SJSA1 (cell line): Measurements from ENCODE around the gene JCAD. TPM values are rescaled to one million over a fixed set of nuclear protein-coding genes. Genes with fewer than 3 reads are reported as not detected.
"Not testable (repeated sequence)": the region's sequence is repeated elsewhere in the genome, so short reads cannot be mapped to it uniquely, and the experiment has no call there.

Experiments used
- DNase-seq, 2 experiments: peaks; one replicate each; pipeline ENCODE4 v3.0.0-alpha.2; 2015 to 2020; ENCODE audit warnings: low spot score in 2 of 2, low read depth in 1 of 2
- H3K27ac ChIP-seq: fragments of 250-450 bp; sonication (Bioruptor Pico); 2 replicates; pipeline ENCODE4 v1.5.1; 2020; ENCODE audit warnings: mild to moderate bottlenecking, moderate library complexity
- H3K27me3 ChIP-seq: fragments of 250-450 bp; sonication (Bioruptor Pico); replicated peaks from 2 replicates; pipeline ENCODE4 v1.5.1; 2020; ENCODE audit warnings: mild to moderate bottlenecking, moderate library complexity
- H3K36me3 ChIP-seq: fragments of 250-450 bp; sonication (Bioruptor Pico); 2 replicates; pipeline ENCODE4 v1.5.1; 2020; ENCODE audit warnings: mild to moderate bottlenecking
- H3K4me1 ChIP-seq: fragments of 250-450 bp; sonication (Bioruptor Pico); replicated peaks from 2 replicates; pipeline ENCODE4 v1.6.1; 2021; ENCODE audit warnings: mild to moderate bottlenecking
- H3K4me3 ChIP-seq: fragments of 250-450 bp; sonication (Bioruptor Pico); 2 replicates; pipeline ENCODE4 v1.5.1; 2020; ENCODE audit warnings: mild to moderate bottlenecking
- H3K9me3 ChIP-seq: fragments of 250-450 bp; sonication (Bioruptor Pico); replicated peaks from 2 replicates; pipeline ENCODE4 v1.5.1; 2020; ENCODE audit warnings: mild to moderate bottlenecking
- total RNA-seq: library from RNA; depleted of rRNA; stranded (reverse); fragments of >200 nt; shearing (Covaris generic); gene quantifications from 2 replicates; pipeline ENCODE4 v1.2.3, GENCODE V29; 2014; rRNA removed

The JCAD gene
- 15.6 and 24.9 TPM in 2 replicates for total RNA-seq

GRCh38 chr10:30059209-30060107 is at the start of gene JCAD:
Gene JCAD (minus strand): TSS chr10:30059586. CDS start chr10:30047812, 11,774 bp downstream.
- H3K36me3 ChIP-seq, result peaks cover 6% of the 10 kb centered on the region; the same call in 1 of the 2 replicates
- peak within 1 kb of the TSS; percentile 96 for H3K4me3 ChIP-seq
- no peaks in the 10 kb centered on the region for H3K9me3 ChIP-seq
- peaks cover 67% of the 10 kb centered on the region for H3K4me1 ChIP-seq
- H3K27me3 ChIP-seq, result no peaks in the 10 kb centered on the region
- peak; percentile 56 to 69 for DNase-seq
- peak within 1 kb of the TSS; percentile 75 for H3K27ac ChIP-seq

- H3K9me3 ChIP-seq, result no peaks in the 10 kb centered on the region
- H3K27ac ChIP-seq, result no peak overlapping the region
- peaks cover 11% of the 10 kb centered on the region for H3K4me1 ChIP-seq
- DNase-seq, result no peak
- H3K4me3 ChIP-seq, result no peak overlapping the region
- no peaks in the 10 kb centered on the region for H3K36me3 ChIP-seq
- no peaks in the 10 kb centered on the region for H3K27me3 ChIP-seq
Measured at GRCh38 chr10:30106987-30107386, 47.6 kb upstream of the JCAD start.

GRCh38 chr10:30103595-30104320 is 44.4 kb upstream of the JCAD start:
- Histone ChIP-seq H3K27me3 (no peaks in the 10 kb centered on the region), H3K4me1 (peaks cover 10% of the 10 kb centered on the region), H3K4me3 (no peak overlapping the region), H3K9me3 (no peaks in the 10 kb centered on the region), H3K36me3 (no peaks in the 10 kb centered on the region), H3K27ac (no peak overlapping the region)
- no peak for DNase-seq

GRCh38 chr10:30099706-30100105 is 40.3 kb upstream of the JCAD start:
- not testable (repeated sequence) for DNase-seq, H3K27me3 ChIP-seq, H3K4me3 ChIP-seq, H3K36me3 ChIP-seq, H3K9me3 ChIP-seq, H3K27ac ChIP-seq
- H3K4me1 ChIP-seq, result peaks cover 23% of the 10 kb centered on the region

- Histone ChIP-seq H3K4me3 (no peak overlapping the region), H3K27me3 (no peaks in the 10 kb centered on the region), H3K36me3 (no peaks in the 10 kb centered on the region), H3K4me1 (peaks cover 23% of the 10 kb centered on the region), H3K27ac (peak overlapping the region; percentile 1; the same call in 1 of the 2 replicates), H3K9me3 (no peaks in the 10 kb centered on the region)
- DNase-seq, result no peak
Measured at GRCh38 chr10:30099101-30099500, 39.7 kb upstream of the JCAD start.

- peak overlapping the region; percentile 1; the same call in 1 of the 2 replicates for H3K27ac ChIP-seq
- no peaks in the 10 kb centered on the region for H3K9me3 ChIP-seq
- H3K4me1 ChIP-seq, result peaks cover 23% of the 10 kb centered on the region
- H3K27me3 ChIP-seq, result no peaks in the 10 kb centered on the region
- no peak overlapping the region for H3K4me3 ChIP-seq
- DNase-seq, result peak in 1 of 2 experiments; percentile 78
- H3K36me3 ChIP-seq, result no peaks in the 10 kb centered on the region
Measured at GRCh38 chr10:30098629-30099028, 39.2 kb upstream of the JCAD start.

GRCh38 chr10:30096564-30096963 is 37.2 kb upstream of the JCAD start:
- Histone ChIP-seq H3K27me3 (no peaks in the 10 kb centered on the region), H3K4me3 (no peak overlapping the region), H3K36me3 (no peaks in the 10 kb centered on the region), H3K27ac (no peak overlapping the region), H3K9me3 (no peaks in the 10 kb centered on the region), H3K4me1 (peaks cover 29% of the 10 kb centered on the region)
- DNase-seq, result no peak

GRCh38 chr10:30095631-30096422 is 36.4 kb upstream of the JCAD start:
- Histone ChIP-seq H3K27me3 (no peaks in the 10 kb centered on the region), H3K9me3 (no peaks in the 10 kb centered on the region), H3K27ac (no peak overlapping the region), H3K4me1 (peaks cover 29% of the 10 kb centered on the region), H3K36me3 (no peaks in the 10 kb centered on the region), H3K4me3 (no peak overlapping the region)
- peak in 1 of 2 experiments; percentile 20 for DNase-seq

GRCh38 chr10:30094601-30095000 is 35.2 kb upstream of the JCAD start:
- Histone ChIP-seq H3K36me3 (no peaks in the 10 kb centered on the region), H3K27me3 (no peaks in the 10 kb centered on the region), H3K27ac (no peak overlapping the region), H3K9me3 (no peaks in the 10 kb centered on the region), H3K4me1 (peaks cover 25% of the 10 kb centered on the region), H3K4me3 (no peak overlapping the region)
- no peak for DNase-seq

GRCh38 chr10:30093303-30093950 is 34.0 kb upstream of the JCAD start:
- no peak overlapping the region for H3K4me3 ChIP-seq
- DNase-seq, result no peak
- no peaks in the 10 kb centered on the region for H3K27me3 ChIP-seq
- no peak overlapping the region for H3K27ac ChIP-seq
- no peaks in the 10 kb centered on the region for H3K9me3 ChIP-seq
- peaks cover 17% of the 10 kb centered on the region for H3K4me1 ChIP-seq
- no peaks in the 10 kb centered on the region for H3K36me3 ChIP-seq

- no peaks in the 10 kb centered on the region for H3K9me3 ChIP-seq
- H3K27me3 ChIP-seq, result no peaks in the 10 kb centered on the region
- no peak overlapping the region for H3K4me3 ChIP-seq
- H3K27ac ChIP-seq, result no peak overlapping the region; the same call in 1 of the 2 replicates
- no peaks in the 10 kb centered on the region for H3K36me3 ChIP-seq
- peak in 1 of 2 experiments; percentile 32 for DNase-seq
- peaks cover 11% of the 10 kb centered on the region for H3K4me1 ChIP-seq
Measured at GRCh38 chr10:30092151-30092790, 32.9 kb upstream of the JCAD start.

GRCh38 chr10:30091136-30091535 is 31.8 kb upstream of the JCAD start:
- no peak overlapping the region for H3K4me3 ChIP-seq
- no peak overlapping the region for H3K27ac ChIP-seq
- H3K27me3 ChIP-seq, result no peaks in the 10 kb centered on the region
- H3K36me3 ChIP-seq, result no peaks in the 10 kb centered on the region
- H3K4me1 ChIP-seq, result peaks cover 10% of the 10 kb centered on the region
- H3K9me3 ChIP-seq, result no peaks in the 10 kb centered on the region
- DNase-seq, result no peak
